Measurements from ENCODE around the gene ARFGAP3.

The ARFGAP3 gene

DNA sequence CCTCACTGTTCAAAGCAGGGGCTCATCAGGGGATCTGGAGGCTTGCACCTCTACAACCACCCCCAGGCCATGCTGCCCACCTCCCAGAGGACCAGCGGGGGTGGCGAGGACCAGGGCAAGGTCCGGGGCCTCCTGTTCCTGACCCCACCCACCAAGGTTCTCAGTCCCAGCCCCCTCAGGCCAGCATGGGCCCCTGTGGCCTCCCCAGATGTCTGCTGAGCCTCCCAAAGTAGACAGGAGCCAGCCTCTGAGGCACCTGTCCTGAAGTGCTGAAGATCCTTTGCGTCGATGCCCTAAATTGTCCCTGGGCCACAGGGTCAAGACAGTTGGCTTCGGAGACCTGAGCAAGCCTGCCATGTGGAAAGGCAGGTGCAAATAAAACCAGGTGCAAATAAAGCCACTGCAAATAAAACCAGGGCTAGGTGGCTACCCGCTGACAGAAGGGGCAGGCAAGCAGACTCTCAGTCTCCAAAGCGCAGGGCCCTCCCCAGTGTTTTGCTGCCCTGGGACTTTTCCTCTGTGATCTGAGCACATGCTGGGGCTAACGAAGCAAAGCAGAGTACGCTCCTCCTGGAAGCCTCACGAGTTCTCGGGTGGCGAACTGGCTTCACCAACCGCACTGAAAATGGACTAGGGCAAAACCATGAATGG is 22.4 kb upstream of the ARFGAP3 start:
- no peak for DNase-seq (ENCODE audit: low read depth in 2 of 2)
- H3K4me3 ChIP-seq (replicated peaks in 1 of 2; ENCODE audit: low read depth in 2 of 2, low read length in 2 of 2) = no peak overlapping the region
- TF ChIP-seq, protein P1, sequence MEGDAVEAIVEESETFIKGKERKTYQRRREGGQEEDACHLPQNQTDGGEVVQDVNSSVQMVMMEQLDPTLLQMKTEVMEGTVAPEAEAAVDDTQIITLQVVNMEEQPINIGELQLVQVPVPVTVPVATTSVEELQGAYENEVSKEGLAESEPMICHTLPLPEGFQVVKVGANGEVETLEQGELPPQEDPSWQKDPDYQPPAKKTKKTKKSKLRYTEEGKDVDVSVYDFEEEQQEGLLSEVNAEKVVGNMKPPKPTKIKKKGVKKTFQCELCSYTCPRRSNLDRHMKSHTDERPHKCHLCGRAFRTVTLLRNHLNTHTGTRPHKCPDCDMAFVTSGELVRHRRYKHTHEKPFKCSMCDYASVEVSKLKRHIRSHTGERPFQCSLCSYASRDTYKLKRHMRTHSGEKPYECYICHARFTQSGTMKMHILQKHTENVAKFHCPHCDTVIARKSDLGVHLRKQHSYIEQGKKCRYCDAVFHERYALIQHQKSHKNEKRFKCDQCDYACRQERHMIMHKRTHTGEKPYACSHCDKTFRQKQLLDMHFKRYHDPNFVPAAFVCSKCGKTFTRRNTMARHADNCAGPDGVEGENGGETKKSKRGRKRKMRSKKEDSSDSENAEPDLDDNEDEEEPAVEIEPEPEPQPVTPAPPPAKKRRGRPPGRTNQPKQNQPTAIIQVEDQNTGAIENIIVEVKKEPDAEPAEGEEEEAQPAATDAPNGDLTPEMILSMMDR (IDR thresholded peaks at IDR 0.05; ENCODE audit: low read depth, low read length) = no peak

GRCh38 chr22:42878561-42879305 is 21.7 kb upstream of the ARFGAP3 start:
- TF ChIP-seq, protein P1 (IDR thresholded peaks at IDR 0.05; ENCODE audit: low read depth, low read length) = no peak
- no peak for DNase-seq (ENCODE audit: low read depth in 2 of 2)
- no peak overlapping the region for H3K4me3 ChIP-seq (replicated peaks in 1 of 2; ENCODE audit: low read depth in 2 of 2, low read length in 2 of 2)

GRCh38 chr22:42877597-42878340 is 20.7 kb upstream of the ARFGAP3 start:
- no peak for DNase-seq (ENCODE audit: low read depth in 2 of 2)
- TF ChIP-seq, protein P1 (IDR thresholded peaks at IDR 0.05; ENCODE audit: low read depth, low read length) = no peak
- no peak overlapping the region for H3K4me3 ChIP-seq (replicated peaks in 1 of 2; ENCODE audit: low read depth in 2 of 2, low read length in 2 of 2)

GRCh38 chr22:42877158-42877557 is 20.1 kb upstream of the ARFGAP3 start:
- no peak overlapping the region for H3K4me3 ChIP-seq (replicated peaks in 1 of 2; ENCODE audit: low read depth in 2 of 2, low read length in 2 of 2)
- TF ChIP-seq, protein P1 (IDR thresholded peaks at IDR 0.05; ENCODE audit: low read depth, low read length) = no peak
- no peak for DNase-seq (ENCODE audit: low read depth in 2 of 2)

DNA sequence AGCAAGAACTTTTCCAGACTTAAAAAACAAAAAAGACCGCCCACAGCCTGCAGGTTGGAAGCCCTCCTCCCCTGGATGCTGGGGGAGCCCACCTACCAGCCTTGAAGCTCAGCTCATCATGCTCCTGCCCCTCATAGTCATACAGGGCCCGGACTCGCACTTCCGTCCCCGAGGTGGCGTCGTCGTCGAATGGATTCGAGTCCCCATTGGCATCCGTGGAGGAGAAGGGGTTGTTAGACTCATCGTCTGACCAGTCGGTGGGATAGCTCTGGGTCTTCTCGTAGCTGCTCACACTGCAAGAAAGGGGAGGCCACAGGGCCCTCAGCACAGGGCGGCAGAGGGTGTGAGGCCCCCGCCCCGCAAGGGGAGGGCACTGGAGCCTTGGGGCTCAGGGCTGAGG is 19.0 kb upstream of the ARFGAP3 start:
- no peak overlapping the region for H3K4me3 ChIP-seq (replicated peaks in 1 of 2; ENCODE audit: low read depth in 2 of 2, low read length in 2 of 2)
- no peak for DNase-seq (ENCODE audit: low read depth in 2 of 2)
- TF ChIP-seq, protein P1 (IDR thresholded peaks at IDR 0.05; ENCODE audit: low read depth, low read length) = no peak

DNA sequence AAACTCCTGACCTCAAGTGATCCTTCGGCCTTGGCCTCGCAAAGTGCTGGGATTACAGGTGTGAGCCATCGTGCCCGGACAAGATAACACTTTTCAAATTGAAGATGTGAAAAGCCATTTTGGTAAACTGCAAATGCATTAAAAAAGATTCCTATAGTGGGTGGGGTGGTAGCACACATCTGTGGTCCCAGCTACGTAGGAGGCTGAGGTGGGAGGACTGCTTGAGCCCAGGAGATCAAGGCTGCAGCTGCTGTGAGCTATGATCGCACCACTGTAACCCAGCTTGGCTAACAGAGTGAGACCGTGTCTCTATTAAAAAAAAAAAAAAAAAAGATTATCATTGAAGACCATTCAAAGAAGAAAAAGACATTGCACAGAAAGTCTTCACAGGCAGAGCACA is 16.9 kb upstream of the ARFGAP3 start:
- DNase-seq (ENCODE audit: low read depth in 2 of 2) = no peak
- H3K4me3 ChIP-seq (replicated peaks in 1 of 2; ENCODE audit: low read depth in 2 of 2, low read length in 2 of 2) = no peak overlapping the region
- TF ChIP-seq, protein P1 (IDR thresholded peaks at IDR 0.05; ENCODE audit: low read depth, low read length) = no peak
